ENCODE data around the gene GOLGA6A.
A peak's percentile ranks its signal among the peaks of the same experiment; 100 is the strongest.

Gene GOLGA6A

GRCh38 chr15:74045636-74046274, 36.6 kb downstream of the GOLGA6A start:
- no peak for DNase-seq (ENCODE audit: low spot score)
- Histone ChIP-seq H3K4me3 (no peak overlapping the region), H3K27ac (peak overlapping the region in 1 of 2 donors; percentile 59)
- TF ChIP-seq CTCF (IDR thresholded peaks at IDR 0.05), result no peak

GRCh38 chr15:74045184-74045583, 37.2 kb downstream of the GOLGA6A start:
- Histone ChIP-seq H3K4me3 (no peak overlapping the region), H3K27ac (peak overlapping the region in 1 of 2 donors; percentile 75)
- no peak for TF ChIP-seq CTCF (IDR thresholded peaks at IDR 0.05)
- DNase-seq (ENCODE audit: low spot score), result no peak

- Histone ChIP-seq H3K4me3 (no peak overlapping the region), H3K27ac (peak overlapping the region in 1 of 2 donors; percentile 75)
- peak; percentile 79 for DNase-seq (ENCODE audit: low spot score)
- no peak for TF ChIP-seq CTCF (IDR thresholded peaks at IDR 0.05)
These were observed 37.9 kb downstream of the GOLGA6A start for GRCh38 chr15:74044267-74045110.

- no peak for TF ChIP-seq CTCF (IDR thresholded peaks at IDR 0.05)
- DNase-seq (ENCODE audit: low spot score), result no peak
- no peak overlapping the region for H3K4me3 ChIP-seq
- H3K27ac ChIP-seq, result peak overlapping the region in 1 of 2 donors; percentile 75
These were observed 38.7 kb downstream of the GOLGA6A start for GRCh38 chr15:74043425-74044266.

- H3K27ac ChIP-seq, result peak overlapping the region in 1 of 2 donors; percentile 75
- H3K4me3 ChIP-seq, result no peak overlapping the region
- DNase-seq (ENCODE audit: low spot score), result peak; percentile 65
- no peak for TF ChIP-seq CTCF (IDR thresholded peaks at IDR 0.05)
These were observed 39.5 kb downstream of the GOLGA6A start for GRCh38 chr15:74042603-74043424.

- Histone ChIP-seq H3K4me3 (no peak overlapping the region), H3K27ac (peak overlapping the region; percentile 48 to 77)
- no peak for TF ChIP-seq CTCF (IDR thresholded peaks at IDR 0.05)
- DNase-seq (ENCODE audit: low spot score), result no peak
These were observed 40.4 kb downstream of the GOLGA6A start for GRCh38 chr15:74041777-74042435.

Data from coronary artery (tissue), 2 donors.